NCI-H1436 treated with DMSO at 0.1 percent for 48 hours (cell line): ENCODE data around the gene SLC38A10.

Source experiments
- DNase-seq: peaks from one replicate; lab custom pipeline; 2025; lab: John Stamatoyannopoulos, UW

Gene SLC38A10

GRCh38 chr17:81207610-81208581 lies 87.2 kb downstream of the SLC38A10 start:
- no peak for DNase-seq

GRCh38 chr17:81206657-81207056 lies 88.5 kb downstream of the SLC38A10 start:
- DNase-seq: no peak

GRCh38 chr17:81206166-81206565 lies 88.9 kb downstream of the SLC38A10 start:
- DNase-seq: no peak

- DNase-seq: no peak
Observed at GRCh38 chr17:81204578-81204977, 90.5 kb downstream of the SLC38A10 start.

- no peak for DNase-seq
Observed at GRCh38 chr17:81203136-81203535, 92.0 kb downstream of the SLC38A10 start.

- DNase-seq: no peak
Observed at GRCh38 chr17:81202318-81202717, 92.8 kb downstream of the SLC38A10 start.

GRCh38 chr17:81200695-81201580 lies 94.2 kb downstream of the SLC38A10 start:
- no peak for DNase-seq

- DNase-seq: no peak
Observed at GRCh38 chr17:81200201-81200600, 94.9 kb downstream of the SLC38A10 start.

- DNase-seq: no peak
Observed at GRCh38 chr17:81199482-81199830, 95.7 kb downstream of the SLC38A10 start.

GRCh38 chr17:81198826-81199481 lies 96.2 kb downstream of the SLC38A10 start:
- no peak for DNase-seq

- DNase-seq: no peak
Observed at GRCh38 chr17:81197831-81198490, 97.1 kb downstream of the SLC38A10 start.

GRCh38 chr17:81197409-81197795 lies 97.7 kb downstream of the SLC38A10 start:
- no peak for DNase-seq

GRCh38 chr17:81196505-81197408 lies 98.3 kb downstream of the SLC38A10 start:
- no peak for DNase-seq

GRCh38 chr17:81195941-81196495 lies 99.1 kb downstream of the SLC38A10 start:
- no peak for DNase-seq
